Stomach (tissue), 9 donors: ENCODE data around the gene NTRK2. TPM values are rescaled to one million over a fixed set of nuclear protein-coding genes. Genes with fewer than 3 reads are reported as not detected.

Source experiments
- DNase-seq, 2 donors: peaks; one replicate each; pipeline versions ENCODE4 v3.0.0 to v3.0.0-alpha.2; 2013 to 2019
- H3K27ac ChIP-seq, 5 donors: fragments of 200-600 bp in 4 of 5; sonication (generic) in 4 of 5; one replicate each; pipeline ENCODE4 v1.5.1; 2013 to 2019; ENCODE audit warnings: mild to moderate bottlenecking in 1 of 5, moderate library complexity in 1 of 5
- H3K27me3 ChIP-seq, 3 donors: fragments of 200-600 bp; sonication (generic); one replicate each; pipeline ENCODE4 v1.5.1; 2017 to 2019; ENCODE audit warnings: mixed run types in 1 of 3
- H3K36me3 ChIP-seq, 4 donors: fragments of 200-600 bp; sonication (generic); 1 replicate in 3 of 4; 2 replicates in 1 of 4; pipeline ENCODE4 v1.5.1; 2016 to 2019
- H3K4me1 ChIP-seq, 4 donors: fragments of 200-600 bp; sonication (generic); one replicate each; pipeline ENCODE4 v1.5.1; 2016 to 2019
- H3K4me3 ChIP-seq, 4 donors: fragments of 200-600 bp; sonication (generic) in 3 of 4; one replicate each; pipeline ENCODE4 v1.5.1; 2016 to 2019; ENCODE audit warnings: mild to moderate bottlenecking in 1 of 4
- H3K9me3 ChIP-seq, 4 donors: fragments of 200-600 bp; sonication (generic); one replicate each; pipeline ENCODE4 v1.5.1; 2016 to 2019
- CTCF ChIP-seq, 7 experiments: fragments of 450-650 bp in 4 of 7; fragments of 200-600 bp in 3 of 7; sonication (generic) in 3 of 7; IDR thresholded peaks; one replicate each; pipeline ENCODE4 v1.5.1; 2016 to 2019; ENCODE audit warnings: antibody characterized with exemption in 7 of 7, control low read depth in 2 of 7, mild to moderate bottlenecking in 1 of 7
- EP300 ChIP-seq: sonication (generic); formaldehyde crosslinking; IDR thresholded peaks from one replicate; pipeline ENCODE4 v1.6.1; 2017; ENCODE audit warnings: antibody characterized with exemption
- POLR2A ChIP-seq, 4 donors: fragments of 450-650 bp; IDR thresholded peaks; one replicate each; pipeline ENCODE4 v1.6.1; 2016; ENCODE audit warnings: antibody characterized with exemption in 4 of 4, control low read depth in 2 of 4, mild to moderate bottlenecking in 1 of 4, moderate library complexity in 1 of 4
- POLR2AphosphoS5 ChIP-seq, 3 donors: sonication (generic); formaldehyde crosslinking; IDR thresholded peaks; one replicate each; pipeline ENCODE4 v1.6.1; 2016; ENCODE audit warnings: antibody characterized with exemption in 3 of 3
- WGBS, 5 donors: extraction: QIAGEN DNeasy Blood & Tissue Kit in 3 of 5; methylation state at CpG; one replicate each; pipeline versions ENCODE4 v1.1.5 to v1.1.7; 2013 to 2018; 5-methylcytosine and 5-hydroxymethylcytosine counted together
- intact Hi-C: fragments of 100-400 bp; cut with DNase I; formaldehyde crosslinking; loops from one replicate; pipeline ENCODE4 v1.15.1; 2023; ENCODE audit warnings: low total_unique reads
- polyA plus RNA-seq, 3 donors: library from polyadenylated mRNA; stranded (reverse); fragments of 200-250 nt; gene quantifications; one replicate each; pipeline ENCODE4 v1.2.3, GENCODE V29; 2013
- total RNA-seq, 5 donors: library from RNA; depleted of rRNA; stranded (reverse); fragments of >200 nt; gene quantifications; one replicate each; pipeline versions ENCODE4 v1.1.0 to v1.2.3, GENCODE V29; 2014 to 2016
- donor health status: healthy with polysubstance abuse.
- donor health status: Bipolar disorder and iron deficiency.
- donor health status: healthy.

The NTRK2 gene
- total and polyA plus RNA-seq, 8 donors, result 0.06 to 8.8 (median 2.6) TPM

GRCh38 chr9:84702471-84702870 is 32.9 kb downstream of the NTRK2 start:
- Histone ChIP-seq H3K27me3 (peaks cover 0 to 5% (median 0%) of the 10 kb centered on the region in 3 donors), H3K4me1 (no peaks in the 10 kb centered on the region), H3K9me3 (no peaks in the 10 kb centered on the region), H3K4me3 (no peak overlapping the region), H3K27ac (no peak overlapping the region), H3K36me3 (no peaks in the 10 kb centered on the region)
- 69 to 89% (median 86%) methylated on average over 1 of the region's 1 CpG for WGBS, 5 donors
- intact Hi-C loops, result no loop called here
- DNase-seq, result no peak
- no peak for TF ChIP-seq CTCF (IDR thresholded peaks at IDR 0.05)
- no peak for TF ChIP-seq POLR2AphosphoS5 (IDR thresholded peaks at IDR 0.05)
- TF ChIP-seq EP300, result no peak
- no peak for TF ChIP-seq POLR2A (IDR thresholded peaks at IDR 0.05)

GRCh38 chr9:84703793-84704192 is 34.3 kb downstream of the NTRK2 start:
- DNase-seq, result peak in 1 of 2 donors; percentile 16
- no peaks in the 10 kb centered on the region for H3K4me1 ChIP-seq
- peaks cover 0 to 5% (median 0%) of the 10 kb centered on the region in 3 donors for H3K27me3 ChIP-seq
- H3K4me3 ChIP-seq, result no peak overlapping the region
- no peak overlapping the region for H3K27ac ChIP-seq
- no peak for TF ChIP-seq POLR2A (IDR thresholded peaks at IDR 0.05)
- no peak for TF ChIP-seq EP300
- TF ChIP-seq CTCF (IDR thresholded peaks at IDR 0.05), result no peak
- no peak for TF ChIP-seq POLR2AphosphoS5 (IDR thresholded peaks at IDR 0.05)
- no peaks in the 10 kb centered on the region for H3K9me3 ChIP-seq
- intact Hi-C loops, result no loop called here
- no peaks in the 10 kb centered on the region for H3K36me3 ChIP-seq

- DNase-seq, result no peak
- H3K27ac ChIP-seq, result no peak overlapping the region
- H3K4me3 ChIP-seq, result no peak overlapping the region
- no peaks in the 10 kb centered on the region for H3K9me3 ChIP-seq
- H3K4me1 ChIP-seq, result no peaks in the 10 kb centered on the region
- no peaks in the 10 kb centered on the region for H3K36me3 ChIP-seq
- intact Hi-C loops, result no loop called here
- TF ChIP-seq POLR2AphosphoS5 (IDR thresholded peaks at IDR 0.05) (no peak), CTCF (IDR thresholded peaks at IDR 0.05) (no peak), EP300 (no peak), POLR2A (IDR thresholded peaks at IDR 0.05) (no peak)
- H3K27me3 ChIP-seq, result peaks cover 0 to 5% (median 0%) of the 10 kb centered on the region in 3 donors
- 72 to 86% (median 75%) methylated on average over 5 of the region's 5 CpGs for WGBS, 5 donors
These were observed 35.6 kb downstream of the NTRK2 start for GRCh38 chr9:84705128-84705527.

- Histone ChIP-seq H3K36me3 (no peaks in the 10 kb centered on the region), H3K27me3 (peaks cover 0 to 5% (median 0%) of the 10 kb centered on the region in 3 donors), H3K4me1 (no peaks in the 10 kb centered on the region), H3K9me3 (no peaks in the 10 kb centered on the region), H3K27ac (no peak overlapping the region), H3K4me3 (no peak overlapping the region)
- intact Hi-C loops, result no loop called here
- TF ChIP-seq EP300 (no peak), POLR2AphosphoS5 (IDR thresholded peaks at IDR 0.05) (no peak), POLR2A (IDR thresholded peaks at IDR 0.05) (no peak), CTCF (IDR thresholded peaks at IDR 0.05) (no peak)
- DNase-seq, result no peak
- 78 to 88% (median 81%) methylated on average over 1 of the region's 1 CpG for WGBS, 5 donors
These were observed 38.9 kb downstream of the NTRK2 start for GRCh38 chr9:84708400-84708799.
